PFSK-1 (cell line): Measurements from ENCODE around the gene ZFP36L1.

Experiments used
- FOXP2 ChIP-seq: optimal IDR thresholded peaks from 2 replicates; pipeline ENCODE3; 2011; ENCODE audit warnings: borderline replicate concordance, control low read depth, inconsistent platforms; ENCODE audit not compliant: insufficient read depth; ENCODE audit errors: extremely low read length, extremely low read depth
- POLR2AphosphoS5 ChIP-seq: IDR thresholded peaks from 2 replicates; pipeline ENCODE4 v1.6.1; 2012; ENCODE audit warnings: low read depth, mild to moderate bottlenecking, control low read depth, low read length, moderate library complexity
- REST ChIP-seq, 2 experiments: IDR thresholded peaks; 2 replicates each; pipeline versions ENCODE4 v1.6.1 to v1.8.0; 2011 to 2012; ENCODE audit warnings: low read depth in 2 of 2, low read length in 2 of 2, control low read depth in 1 of 2, inconsistent platforms in 1 of 2, mild to moderate bottlenecking in 1 of 2, moderate library complexity in 1 of 2; ENCODE audit not compliant: insufficient read depth in 1 of 2
- SIN3A ChIP-seq: IDR thresholded peaks from 2 replicates; pipeline ENCODE4 v1.6.1; 2012; ENCODE audit warnings: mild to moderate bottlenecking, low read length, moderate library complexity, borderline replicate concordance; ENCODE audit not compliant: insufficient read depth
- TAF1 ChIP-seq: IDR thresholded peaks from 2 replicates; pipeline ENCODE4 v1.6.1; 2012; ENCODE audit warnings: low read length, control low read depth, borderline replicate concordance; ENCODE audit not compliant: insufficient read depth

ZFP36L1 gene

GRCh38 chr14:68768316-68768715, 24.6 kb downstream of the ZFP36L1 start:
- no peak for TF ChIP-seq FOXP2
- TF ChIP-seq POLR2AphosphoS5: no peak
- TF ChIP-seq TAF1: no peak
- TF ChIP-seq REST (IDR thresholded peaks at IDR 0.05; ENCODE audit: insufficient read depth in 1 of 2, low read depth in 2 of 2, low read length in 2 of 2): no peak
- TF ChIP-seq SIN3A: no peak

- TF ChIP-seq REST (IDR thresholded peaks at IDR 0.05; ENCODE audit: insufficient read depth in 1 of 2, low read depth in 2 of 2, low read length in 2 of 2): no peak
- TF ChIP-seq POLR2AphosphoS5: no peak
- TF ChIP-seq FOXP2: no peak
- TF ChIP-seq SIN3A: no peak
- TF ChIP-seq TAF1: no peak
These were observed 25.6 kb downstream of the ZFP36L1 start for GRCh38 chr14:68767248-68767645.

- TF ChIP-seq POLR2AphosphoS5: no peak
- TF ChIP-seq TAF1: no peak
These were observed 26.3 kb downstream of the ZFP36L1 start for GRCh38 chr14:68766299-68767247.

- no peak for TF ChIP-seq FOXP2
- no peak for TF ChIP-seq TAF1
- no peak for TF ChIP-seq REST (IDR thresholded peaks at IDR 0.05; ENCODE audit: insufficient read depth in 1 of 2, low read depth in 2 of 2, low read length in 2 of 2)
- no peak for TF ChIP-seq SIN3A
- TF ChIP-seq POLR2AphosphoS5: no peak
These were observed 29.7 kb downstream of the ZFP36L1 start for GRCh38 chr14:68762953-68763764.

GRCh38 chr14:68761391-68761790, 31.5 kb downstream of the ZFP36L1 start:
- TF ChIP-seq SIN3A (no peak), REST (IDR thresholded peaks at IDR 0.05; ENCODE audit: insufficient read depth in 1 of 2, low read depth in 2 of 2, low read length in 2 of 2) (no peak)
